HG03520 (cell line): ENCODE measurements around the gene AHCYL2.
"Not testable (repeated sequence)": the region's sequence is repeated elsewhere in the genome, so short reads cannot be mapped to it uniquely, and the experiment has no call there.

Experiments used
- ATAC-seq: cut with Tn5 transposase; IDR thresholded peaks from one replicate; pipeline ENCODE4 v1.9.1; 2021; ENCODE audit warnings: mild to moderate bottlenecking, moderate library complexity; ENCODE audit not compliant: unreplicated experiment

AHCYL2 gene

GRCh38 chr7:129240119-129240820 is 15.4 kb downstream of the AHCYL2 start:
- ATAC-seq, result no peak

GRCh38 chr7:129244220-129244619 is 19.4 kb downstream of the AHCYL2 start:
- no peak for ATAC-seq

GRCh38 chr7:129245533-129245932 is 20.7 kb downstream of the AHCYL2 start:
- ATAC-seq, result no peak

GRCh38 chr7:129247087-129247486 is 22.3 kb downstream of the AHCYL2 start:
- ATAC-seq, result no peak

- ATAC-seq, result no peak
Measured at GRCh38 chr7:129252128-129252527, 27.3 kb downstream of the AHCYL2 start.

- ATAC-seq, result not testable (repeated sequence)
Measured at GRCh38 chr7:129252603-129253002, 27.8 kb downstream of the AHCYL2 start.

GRCh38 chr7:129255800-129256199 is 31.0 kb downstream of the AHCYL2 start:
- ATAC-seq, result no peak

- no peak for ATAC-seq
Measured at GRCh38 chr7:129256221-129256620, 31.4 kb downstream of the AHCYL2 start.

- no peak for ATAC-seq
Measured at GRCh38 chr7:129257168-129257567, 32.3 kb downstream of the AHCYL2 start.

- ATAC-seq, result no peak
Measured at GRCh38 chr7:129258649-129259389, 34.0 kb downstream of the AHCYL2 start.

GRCh38 chr7:129262324-129262723 is 37.5 kb downstream of the AHCYL2 start:
- no peak for ATAC-seq

- no peak for ATAC-seq
Measured at GRCh38 chr7:129263168-129263567, 38.3 kb downstream of the AHCYL2 start.

- ATAC-seq, result no peak
Measured at GRCh38 chr7:129264534-129264933, 39.7 kb downstream of the AHCYL2 start.

- no peak for ATAC-seq
Measured at GRCh38 chr7:129265328-129265727, 40.5 kb downstream of the AHCYL2 start.

- ATAC-seq, result no peak
Measured at GRCh38 chr7:129266181-129266580, 41.4 kb downstream of the AHCYL2 start.

- no peak for ATAC-seq
Measured at GRCh38 chr7:129270077-129270476, 45.2 kb downstream of the AHCYL2 start.

GRCh38 chr7:129271500-129272355 is 46.9 kb downstream of the AHCYL2 start:
- peak; percentile 48 for ATAC-seq

- no peak for ATAC-seq
Measured at GRCh38 chr7:129273936-129274335, 49.1 kb downstream of the AHCYL2 start.

GRCh38 chr7:129277629-129278028 is 52.8 kb downstream of the AHCYL2 start:
- ATAC-seq, result no peak

- ATAC-seq, result no peak
Measured at GRCh38 chr7:129278688-129279087, 53.9 kb downstream of the AHCYL2 start.

GRCh38 chr7:129279757-129280156 is 54.9 kb downstream of the AHCYL2 start:
- ATAC-seq, result no peak
